Esophagus squamous epithelium (tissue), 5 donors: ENCODE measurements around the gene RBM28. TPM values are rescaled to one million over a fixed set of nuclear protein-coding genes. Genes with fewer than 3 reads are reported as not detected.
A peak's percentile ranks its signal among the peaks of the same experiment; 100 is the strongest.

Experiments used
- DNase-seq: peaks from one replicate; lab custom pipeline; 2025; lab: John Stamatoyannopoulos, UW
- H3K27ac ChIP-seq, 4 donors: fragments of 200-600 bp; sonication (generic); one replicate each; pipeline ENCODE4 v1.5.1; 2016 to 2019; ENCODE audit warnings: mild to moderate bottlenecking in 1 of 4
- H3K27me3 ChIP-seq, 4 donors: fragments of 200-600 bp; sonication (generic); 1 replicate in 3 of 4; 2 replicates in 1 of 4; pipeline versions ENCODE4 v1.5.1 to v1.6.0; 2017 to 2021; ENCODE audit warnings: antibody characterized with exemption in 1 of 4
- H3K36me3 ChIP-seq, 3 donors: fragments of 200-600 bp; sonication (generic); one replicate each; pipeline ENCODE4 v1.5.1; 2016 to 2019
- H3K4me1 ChIP-seq, 3 donors: fragments of 200-600 bp; sonication (generic); one replicate each; pipeline ENCODE4 v1.5.1; 2017 to 2019
- H3K4me3 ChIP-seq, 4 donors: fragments of 200-600 bp; sonication (generic); 1 replicate in 3 of 4; 2 replicates in 1 of 4; pipeline ENCODE4 v1.5.1; 2016 to 2019; ENCODE audit warnings: mild to moderate bottlenecking in 2 of 4, moderate library complexity in 1 of 4
- H3K9me3 ChIP-seq, 3 donors: fragments of 200-600 bp; sonication (generic); one replicate each; pipeline ENCODE4 v1.5.1; 2016 to 2019
- POLR2A ChIP-seq, 4 donors: fragments of 450-650 bp; IDR thresholded peaks; one replicate each; pipeline ENCODE4 v1.6.1; 2017; ENCODE audit warnings: antibody characterized with exemption in 4 of 4, mild to moderate bottlenecking in 4 of 4, moderate library complexity in 3 of 4
- WGBS, 2 donors: methylation state at CpG; one replicate each; pipeline ENCODE4 v1.1.5; 2018; 5-methylcytosine and 5-hydroxymethylcytosine counted together
- intact Hi-C: fragments of 100-400 bp; cut with DNase I; formaldehyde crosslinking; loops from one replicate; pipeline ENCODE4 v1.15.0; 2022
- total RNA-seq, 4 donors: library from RNA; depleted of rRNA; stranded (reverse); fragments of >200 nt; gene quantifications; one replicate each; pipeline ENCODE4 v1.1.0, GENCODE V29; 2016
- TF ChIP-seq, protein P1 (sequence below), 6 experiments: fragments of 450-650 bp in 4 of 6; fragments of 200-600 bp in 2 of 6; sonication (generic) in 2 of 6; IDR thresholded peaks; one replicate each; pipeline ENCODE4 v1.5.1; 2016 to 2019; ENCODE audit warnings: antibody characterized with exemption in 6 of 6, mild to moderate bottlenecking in 4 of 6, moderate library complexity in 4 of 6
- donor health status: DM: yes; HTN: yes; CAD: no.

RBM28 gene
- total RNA-seq, 4 donors from 2014 or later: 12.9 to 28.8 (median 18.7) TPM

DNA sequence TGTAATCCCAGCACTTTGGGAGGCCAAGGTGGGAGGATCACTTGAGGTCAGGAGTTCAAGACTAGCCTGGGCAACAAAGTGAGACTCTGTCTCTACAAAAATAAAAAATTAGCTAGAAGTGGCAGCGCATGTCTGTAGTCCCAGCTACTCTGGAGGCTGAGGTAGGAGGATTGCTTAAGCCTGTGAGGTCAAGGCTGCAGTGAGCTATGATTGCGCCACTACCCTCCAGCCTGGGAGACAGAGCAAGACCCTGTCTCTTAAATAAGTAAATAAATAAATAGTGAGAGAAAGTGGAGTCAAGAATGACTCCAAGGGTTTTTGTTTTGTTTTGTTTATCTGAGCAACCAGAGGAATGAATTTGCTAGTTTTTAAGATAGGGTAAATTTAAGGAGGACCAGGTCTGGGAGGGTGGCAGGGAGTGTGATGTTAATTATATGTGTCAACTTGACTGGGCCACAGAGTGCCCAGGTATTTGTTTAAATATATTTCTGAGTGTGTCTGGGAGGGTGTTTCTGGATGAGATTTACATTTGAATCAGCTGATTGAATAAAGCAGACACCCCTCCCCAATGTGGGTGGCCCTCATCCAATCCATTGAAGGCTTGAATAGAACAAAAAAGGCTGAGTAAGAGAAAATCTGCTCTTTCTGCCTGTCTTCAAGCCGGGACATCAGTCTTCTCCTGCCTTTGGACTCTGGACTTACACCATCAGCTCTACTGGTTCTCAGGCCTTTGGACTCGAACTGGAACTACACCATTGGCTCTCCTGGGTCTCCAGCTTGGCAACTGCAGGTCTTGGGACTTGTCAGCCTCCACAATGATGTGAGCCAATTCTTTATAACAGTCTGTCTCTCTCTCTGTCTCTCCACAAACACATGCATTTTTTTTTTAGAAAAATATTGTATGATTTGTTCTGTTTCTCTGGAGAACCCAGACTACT is 42.5 kb upstream of the RBM28 start:
- Histone ChIP-seq H3K27me3 (peaks cover 0 to 17% (median 0%) of the 10 kb centered on the region in 4 donors), H3K36me3 (peaks cover 0 to 2% (median 0%) of the 10 kb centered on the region in 3 donors), H3K4me3 (no peak overlapping the region), H3K27ac (no peak overlapping the region), H3K4me1 (peaks cover 7 to 52% (median 12%) of the 10 kb centered on the region in 3 donors), H3K9me3 (no peaks in the 10 kb centered on the region)
- 83 to 84% methylated on average over 4 of the region's 4 CpGs for WGBS, 2 donors
- intact Hi-C loops: loop anchor here (5.0 kb wide), 1 partner anchor 39 kb away; no protein-coding TSS in a partner anchor
- DNase-seq: no peak
- TF ChIP-seq, protein P1, sequence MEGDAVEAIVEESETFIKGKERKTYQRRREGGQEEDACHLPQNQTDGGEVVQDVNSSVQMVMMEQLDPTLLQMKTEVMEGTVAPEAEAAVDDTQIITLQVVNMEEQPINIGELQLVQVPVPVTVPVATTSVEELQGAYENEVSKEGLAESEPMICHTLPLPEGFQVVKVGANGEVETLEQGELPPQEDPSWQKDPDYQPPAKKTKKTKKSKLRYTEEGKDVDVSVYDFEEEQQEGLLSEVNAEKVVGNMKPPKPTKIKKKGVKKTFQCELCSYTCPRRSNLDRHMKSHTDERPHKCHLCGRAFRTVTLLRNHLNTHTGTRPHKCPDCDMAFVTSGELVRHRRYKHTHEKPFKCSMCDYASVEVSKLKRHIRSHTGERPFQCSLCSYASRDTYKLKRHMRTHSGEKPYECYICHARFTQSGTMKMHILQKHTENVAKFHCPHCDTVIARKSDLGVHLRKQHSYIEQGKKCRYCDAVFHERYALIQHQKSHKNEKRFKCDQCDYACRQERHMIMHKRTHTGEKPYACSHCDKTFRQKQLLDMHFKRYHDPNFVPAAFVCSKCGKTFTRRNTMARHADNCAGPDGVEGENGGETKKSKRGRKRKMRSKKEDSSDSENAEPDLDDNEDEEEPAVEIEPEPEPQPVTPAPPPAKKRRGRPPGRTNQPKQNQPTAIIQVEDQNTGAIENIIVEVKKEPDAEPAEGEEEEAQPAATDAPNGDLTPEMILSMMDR (IDR thresholded peaks at IDR 0.05): no peak
- TF ChIP-seq POLR2A (IDR thresholded peaks at IDR 0.05): no peak

DNA sequence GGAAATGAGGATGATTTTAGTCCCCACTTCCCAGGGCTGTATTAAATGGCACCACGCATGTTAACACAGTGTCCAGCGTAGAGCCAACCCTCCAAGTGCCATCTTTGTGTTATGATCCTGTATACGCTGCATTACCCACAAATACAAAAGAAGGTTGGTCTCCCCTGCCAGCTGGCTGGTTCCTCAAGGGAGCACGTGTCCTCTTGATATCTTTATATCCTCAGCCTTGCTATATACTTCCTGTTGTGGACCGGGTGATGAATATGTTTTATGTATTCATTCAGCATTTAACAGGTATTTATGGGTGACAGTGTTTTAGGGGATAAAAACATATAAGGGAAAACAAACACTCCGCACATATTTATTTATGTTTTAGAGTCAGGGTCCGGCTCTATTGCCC is 41.0 kb upstream of the RBM28 start:
- TF ChIP-seq POLR2A (IDR thresholded peaks at IDR 0.05): no peak
- TF ChIP-seq, protein P1 (IDR thresholded peaks at IDR 0.05): no peak
- intact Hi-C loops: loop anchor here (5.0 kb wide), 1 partner anchor 37 kb away; no protein-coding TSS in a partner anchor
- H3K4me1 ChIP-seq: peaks cover 22 to 67% (median 26%) of the 10 kb centered on the region in 3 donors
- H3K36me3 ChIP-seq: no peaks in the 10 kb centered on the region
- H3K9me3 ChIP-seq: no peaks in the 10 kb centered on the region
- no peak overlapping the region for H3K27ac ChIP-seq
- no peak for DNase-seq
- no peak overlapping the region for H3K4me3 ChIP-seq
- WGBS, 2 donors: 72 to 77% methylated on average over 7 of the region's 7 CpGs
- H3K27me3 ChIP-seq: peaks cover 0 to 17% (median 0%) of the 10 kb centered on the region in 4 donors

DNA sequence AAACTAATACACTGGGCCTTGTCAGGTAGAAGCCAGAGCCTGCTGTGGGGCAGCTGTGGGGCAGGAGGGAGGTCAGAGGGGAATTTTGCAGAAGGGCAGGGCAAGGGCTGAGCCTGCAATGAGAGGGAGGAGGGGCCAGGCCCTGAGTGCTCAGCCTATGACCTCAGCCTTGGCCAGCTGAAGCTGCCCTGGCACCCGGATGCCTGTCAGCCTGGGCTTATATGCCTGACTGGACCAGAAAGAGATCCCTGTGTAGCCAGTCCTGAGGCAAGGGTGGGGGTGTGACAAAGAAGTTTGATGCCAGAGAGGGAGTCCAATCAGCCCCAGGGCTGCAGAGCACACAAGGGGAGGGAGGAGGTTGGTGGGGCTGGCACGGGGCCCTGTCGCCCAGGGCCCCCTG is 40.1 kb upstream of the RBM28 start:
- Histone ChIP-seq H3K36me3 (no peaks in the 10 kb centered on the region), H3K27me3 (peaks cover 0 to 9% (median 0%) of the 10 kb centered on the region in 4 donors), H3K9me3 (no peaks in the 10 kb centered on the region), H3K27ac (peak overlapping the region in 1 of 4 donors; percentile 19), H3K4me1 (peaks cover 27 to 74% (median 32%) of the 10 kb centered on the region in 3 donors), H3K4me3 (no peak overlapping the region)
- TF ChIP-seq, protein P1 (IDR thresholded peaks at IDR 0.05): no peak
- TF ChIP-seq POLR2A (IDR thresholded peaks at IDR 0.05): no peak
- WGBS, 2 donors: 10 to 39% methylated on average over 2 to 3 of the region's 3 CpGs
- DNase-seq: no peak
- intact Hi-C loops: no loop called here

DNA sequence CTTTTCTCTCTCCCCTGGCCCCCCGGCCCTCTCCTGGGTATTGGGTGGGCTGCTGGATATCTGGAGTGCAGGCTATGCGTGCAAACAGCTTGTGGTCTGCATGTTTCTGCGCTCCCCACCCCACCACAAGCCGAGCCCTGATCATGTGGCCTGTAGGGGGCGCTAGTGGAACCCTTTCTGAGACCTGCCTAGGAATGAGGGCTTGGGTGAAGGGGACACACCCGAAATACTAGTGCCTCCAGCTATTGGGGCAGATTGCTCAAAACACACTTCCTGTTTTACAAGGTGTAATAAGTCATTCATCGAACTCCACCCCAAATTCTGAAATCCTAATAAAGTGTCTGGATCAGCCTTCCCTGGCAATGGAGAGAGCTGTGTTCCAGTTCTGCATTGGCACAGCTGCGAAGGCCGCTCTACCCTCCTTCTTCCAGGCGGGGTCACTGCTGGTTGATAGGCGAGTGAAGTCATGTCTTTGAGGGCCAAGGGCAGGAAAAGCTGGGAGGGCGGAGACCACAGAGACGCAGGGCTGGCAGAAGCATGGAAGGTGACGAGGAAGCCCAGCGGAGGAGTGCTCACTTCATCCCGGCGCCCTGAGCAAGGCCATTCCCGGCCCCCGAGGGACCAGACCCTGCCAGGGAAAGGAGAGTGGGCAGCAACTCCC is 37.6 kb upstream of the RBM28 start:
- no peaks in the 10 kb centered on the region for H3K9me3 ChIP-seq
- peaks cover 26 to 62% (median 27%) of the 10 kb centered on the region in 3 donors for H3K4me1 ChIP-seq
- H3K27ac ChIP-seq: peak overlapping the region; percentile 70 to 89 (median 77)
- H3K27me3 ChIP-seq: no peaks in the 10 kb centered on the region
- H3K4me3 ChIP-seq: no peak overlapping the region
- no peaks in the 10 kb centered on the region for H3K36me3 ChIP-seq
- TF ChIP-seq, protein P1 (IDR thresholded peaks at IDR 0.05): peak; percentile 17 to 70 (median 32)
- no peak for TF ChIP-seq POLR2A (IDR thresholded peaks at IDR 0.05)
- intact Hi-C loops: no loop called here
- DNase-seq: no peak
- 34 to 58% methylated on average over 13 to 16 of the region's 19 CpGs for WGBS, 2 donors
